Left ventricle myocardium superior (tissue), 1 donor: ENCODE results near the gene AXIN1. TPM values are rescaled to one million over a fixed set of nuclear protein-coding genes. Genes with fewer than 3 reads are reported as not detected.
"Not testable (repeated sequence)": the region's sequence is repeated elsewhere in the genome, so short reads cannot be mapped to it uniquely, and the experiment has no call there.

Experiments used
- ATAC-seq: fragments of 200-7000 bp; cut with Tn5 transposase; one replicate; pipeline ENCODE4 v1.9.1; 2020; ENCODE audit warnings: mild to moderate bottlenecking, moderate library complexity
- DNase-seq: peaks from one replicate; pipeline ENCODE4 v3.0.0-alpha.2; 2020
- intact Hi-C: fragments of 100-400 bp; cut with micrococcal nuclease; formaldehyde crosslinking; loops from one replicate; pipeline ENCODE4 v1.11.0; 2022
- total RNA-seq: library from RNA; stranded (reverse); fragmentation: NEBNext Ultra II Directional; extraction: Animal tissue kit (Norgen Biotek cat#: 25700); gene quantifications from one replicate; pipeline ENCODE4 v1.2.1, GENCODE V29; 2021
- donor health status: DM: no; HTN: yes; CAD: no; lungs with severe emphysema.

Gene AXIN1
- total RNA-seq, 1 donor from 2014 or later: 14.4 TPM

GRCh38 chr16:371515-372301, 19.2 kb upstream of the AXIN1 start:
- DNase-seq: no peak
- intact Hi-C loops: no loop called here
- no peak for ATAC-seq

- ATAC-seq: peak; percentile 4
- intact Hi-C loops: no loop called here
Measured at GRCh38 chr16:370979-371514, 18.5 kb upstream of the AXIN1 start.

DNA sequence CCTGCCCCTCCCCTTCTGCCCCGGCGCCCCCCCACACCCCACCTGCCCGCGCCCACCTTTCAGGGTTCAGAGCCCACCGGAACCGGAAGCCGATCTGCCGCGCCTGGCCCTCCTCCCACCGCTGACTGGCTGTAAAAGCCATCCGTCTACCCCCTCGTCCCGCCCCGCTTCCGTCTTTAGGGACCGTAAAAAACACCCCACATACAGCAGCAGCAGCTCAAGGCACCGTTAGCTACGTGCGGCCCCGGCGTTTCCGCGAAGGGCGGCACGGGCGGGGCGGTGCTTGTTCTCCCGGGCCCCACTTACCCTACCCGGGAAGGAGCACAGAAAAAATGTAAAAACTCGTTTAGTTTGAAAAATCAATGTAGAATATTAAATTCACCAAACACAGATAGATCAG, 17.9 kb upstream of the AXIN1 start, which contains the start of gene MRPL28:
Gene MRPL28, minus strand, starts transcription at position 96 of the 400 bp plus-strand sequence. CDS start 320 bp downstream, outside the sequence.
- ATAC-seq (peak; percentile 95), DNase-seq (peak; percentile 96)
- intact Hi-C loops: no loop called here

More at GRCh38 chr16:370979-371514, 18.5 kb upstream of the AXIN1 start:
- DNase-seq: no peak

DNA sequence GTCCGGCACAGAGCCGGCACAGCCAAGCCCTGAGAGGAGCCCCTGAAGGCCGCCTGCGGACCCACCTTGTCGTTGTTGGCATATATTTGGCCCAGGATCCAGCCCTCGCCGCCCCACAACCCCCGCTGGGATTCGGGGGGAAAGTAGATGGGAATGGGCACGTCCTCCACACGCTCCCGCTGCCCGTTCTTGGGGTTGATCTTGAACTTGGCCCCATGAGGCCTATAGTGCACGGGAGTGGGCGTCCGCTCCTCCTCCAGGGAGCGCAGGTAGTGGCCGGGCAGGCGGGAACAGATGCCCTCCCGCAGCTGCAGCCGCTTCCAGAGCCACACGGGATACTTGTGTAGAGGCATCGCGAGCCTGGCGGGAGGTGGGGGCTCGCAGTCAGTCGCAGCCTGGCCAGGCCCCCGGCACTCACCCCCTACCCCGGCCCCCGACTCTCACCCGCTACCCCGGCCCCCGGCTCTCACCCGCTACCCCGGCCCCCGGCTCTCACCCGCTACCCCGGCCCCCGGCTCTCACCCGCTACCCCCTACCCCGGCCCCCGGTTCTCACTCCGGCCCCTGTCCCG, 17.4 kb upstream of the AXIN1 start:
- DNase-seq: no peak
- peak; percentile 55 for ATAC-seq
- intact Hi-C loops: no loop called here

- DNase-seq (no peak), ATAC-seq (no peak)
- intact Hi-C loops: no loop called here
Measured at GRCh38 chr16:369275-369865, 16.8 kb upstream of the AXIN1 start.

GRCh38 chr16:368388-369158, 16.1 kb upstream of the AXIN1 start:
- DNase-seq: no peak
- intact Hi-C loops: no loop called here
- no peak for ATAC-seq

GRCh38 chr16:367333-367903, 14.9 kb upstream of the AXIN1 start:
- intact Hi-C loops: no loop called here
- ATAC-seq (no peak), DNase-seq (no peak)

- DNase-seq (no peak), ATAC-seq (no peak)
- intact Hi-C loops: no loop called here
Measured at GRCh38 chr16:366476-366875, 14.0 kb upstream of the AXIN1 start.

DNA sequence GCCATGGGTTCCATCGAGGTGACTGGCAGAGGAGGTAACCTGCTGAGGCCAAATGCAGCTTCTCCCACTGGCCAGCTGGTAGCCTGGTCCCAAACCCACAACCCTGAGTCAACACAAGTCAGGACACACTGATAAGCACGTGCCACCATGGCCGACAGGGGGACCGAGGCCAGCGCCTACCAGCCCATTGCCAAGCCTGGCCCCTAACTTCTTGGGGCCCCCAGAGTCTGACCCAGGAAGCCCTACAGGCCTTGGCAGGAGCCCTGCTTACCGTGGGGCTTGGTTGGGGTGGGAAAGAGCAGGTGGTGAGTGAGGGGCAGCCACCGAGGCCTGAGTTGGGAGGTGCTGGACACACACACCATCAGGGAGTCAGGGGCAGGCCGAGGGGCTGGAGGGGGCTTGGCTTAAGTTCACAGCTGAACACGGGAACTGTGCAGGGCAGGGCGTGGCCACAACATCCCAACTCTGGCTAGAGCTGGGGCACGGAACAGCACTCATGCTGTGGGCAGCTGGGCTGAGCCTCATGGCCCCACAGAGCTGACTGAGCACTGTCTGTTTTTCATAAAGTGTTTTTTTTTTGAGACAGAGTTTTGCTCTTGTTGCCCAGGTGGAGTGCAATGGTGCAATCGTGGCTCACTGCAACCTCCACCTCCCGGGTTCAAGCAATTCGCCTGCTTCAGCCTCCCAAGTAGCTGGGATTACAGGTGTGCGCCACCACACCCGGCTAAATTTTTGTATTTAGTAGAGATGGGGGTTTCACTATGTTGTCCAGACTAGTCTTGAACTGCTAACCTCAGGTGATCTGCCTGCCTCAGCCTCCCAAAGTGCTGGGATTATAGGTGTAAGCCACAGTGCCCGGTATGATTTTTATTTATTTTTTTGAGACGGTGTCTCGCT, 12.3 kb upstream of the AXIN1 start:
- ATAC-seq: no peak
- DNase-seq: no peak
- intact Hi-C loops: no loop called here

GRCh38 chr16:363766-364490, 11.4 kb upstream of the AXIN1 start:
- DNase-seq (no peak), ATAC-seq (no peak)
- intact Hi-C loops: no loop called here

GRCh38 chr16:363110-363765, 10.7 kb upstream of the AXIN1 start:
- ATAC-seq (no peak), DNase-seq (no peak)
- intact Hi-C loops: no loop called here

DNA sequence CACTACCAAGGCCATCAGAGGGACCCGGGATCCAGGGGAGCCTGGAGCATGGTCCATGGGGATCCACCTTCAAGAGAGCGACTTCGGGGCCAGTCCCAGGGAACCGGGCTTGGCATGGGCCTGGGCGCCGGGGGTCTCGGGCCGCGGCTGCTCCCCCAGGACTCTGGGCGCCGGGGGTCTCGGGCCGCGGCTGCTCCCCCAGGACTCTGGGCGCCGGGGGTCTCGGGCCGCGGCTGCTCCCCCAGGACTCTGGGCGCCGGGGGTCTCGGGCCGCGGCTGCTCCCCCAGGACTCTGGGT, 10.1 kb upstream of the AXIN1 start:
- ATAC-seq, intact Hi-C loops, DNase-seq: not testable (repeated sequence)

GRCh38 chr16:361872-362701, 9.6 kb upstream of the AXIN1 start:
- ATAC-seq (peak; percentile 83), DNase-seq (peak; percentile 82)
- intact Hi-C loops: no loop called here

DNA sequence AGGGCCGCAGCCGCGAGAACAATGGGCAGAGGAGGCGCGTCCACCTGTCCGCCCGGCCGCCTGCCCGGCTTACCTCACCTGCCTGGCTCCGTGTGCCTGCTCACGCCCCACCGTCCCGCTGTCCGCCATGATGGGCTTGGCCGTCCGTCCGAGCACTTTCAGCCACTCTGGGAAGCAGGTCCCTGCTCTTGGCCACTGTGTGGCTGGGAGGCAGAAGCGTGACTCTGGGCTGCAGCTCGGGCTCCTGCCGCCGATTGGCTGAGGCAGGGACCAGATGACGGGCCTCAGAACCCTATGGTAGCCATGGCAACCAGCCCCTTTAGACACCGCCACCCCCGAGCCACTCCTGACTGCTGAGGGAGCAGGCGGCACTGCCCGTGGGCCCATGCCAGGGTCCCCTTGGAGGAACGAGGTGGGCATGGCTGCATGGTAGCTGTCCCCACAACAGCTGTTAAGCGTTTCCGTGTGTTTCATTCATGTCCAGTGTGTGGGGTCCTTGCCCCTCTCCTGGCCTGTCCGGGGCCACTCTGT, 8.9 kb upstream of the AXIN1 start:
- no peak for DNase-seq
- ATAC-seq: no peak
- intact Hi-C loops: no loop called here

DNA sequence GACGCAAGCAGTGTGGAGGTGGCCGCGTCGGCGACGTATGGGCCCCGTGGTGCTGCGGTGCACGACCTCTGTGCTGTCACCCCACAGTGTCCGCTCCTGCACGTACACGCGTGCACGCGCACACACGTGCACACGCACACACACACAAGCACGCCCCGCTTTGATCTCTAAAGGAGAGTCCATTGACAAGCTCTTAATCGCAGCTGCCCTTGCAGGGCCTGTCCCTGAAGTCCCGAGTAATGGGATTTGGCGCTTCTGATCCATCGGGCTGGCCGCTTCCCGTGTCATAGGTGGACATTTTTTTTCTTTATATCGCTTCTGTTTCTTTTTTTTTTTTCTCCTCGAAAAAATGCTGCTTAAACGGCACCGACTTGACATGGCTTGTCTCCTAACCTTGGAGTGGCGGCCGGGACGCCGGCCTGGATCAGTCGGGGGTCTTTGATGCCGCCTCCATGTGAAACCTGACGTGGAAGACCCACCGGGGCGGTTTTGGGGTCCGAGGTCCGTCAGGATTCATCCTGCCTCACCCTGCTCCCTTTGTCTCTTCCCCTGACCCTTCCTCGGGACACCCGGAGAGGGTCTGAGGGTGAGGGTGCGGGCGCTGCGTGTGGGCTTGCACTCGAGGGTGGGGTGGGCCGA, 8.3 kb upstream of the AXIN1 start:
- no peak for ATAC-seq
- DNase-seq: no peak
- intact Hi-C loops: no loop called here
